Body of pancreas (tissue), 4 donors: ENCODE measurements around the gene CSMD2.

Experiments used
- CTCF ChIP-seq, 7 experiments: fragments of 450-650 bp in 4 of 7; fragments of 200-600 bp in 3 of 7; sonication (generic) in 3 of 7; IDR thresholded peaks; one replicate each; pipeline ENCODE4 v1.5.1; 2016 to 2019; ENCODE audit warnings: antibody characterized with exemption in 7 of 7
- POLR2A ChIP-seq, 3 donors: fragments of 450-650 bp; IDR thresholded peaks; one replicate each; pipeline ENCODE4 v1.6.1; 2016; ENCODE audit warnings: antibody characterized with exemption in 3 of 3, mild to moderate bottlenecking in 2 of 3

GRCh38 chr1:34078383-34078782 lies 86.6 kb downstream of the CSMD2 start:
- TF ChIP-seq CTCF (IDR thresholded peaks at IDR 0.05), result no peak
- TF ChIP-seq POLR2A (IDR thresholded peaks at IDR 0.05), result no peak
